GM12892 (cell line): ENCODE results near the gene COX4I2.
A peak's percentile ranks its signal among the peaks of the same experiment; 100 is the strongest.

ENCODE experiments used
- POLR2AphosphoS5 ChIP-seq: IDR thresholded peaks from 2 replicates; pipeline ENCODE4 v1.6.1; 2011; ENCODE audit warnings: low read depth, low read length, control low read depth
- TAF1 ChIP-seq: IDR thresholded peaks from 2 replicates; pipeline ENCODE4 v1.6.1; 2011; ENCODE audit warnings: low read depth, mild to moderate bottlenecking, control low read depth, low read length, borderline replicate concordance

GRCh38 chr20:31674895-31675827 is 37.4 kb downstream of the COX4I2 start:
- no peak for TF ChIP-seq TAF1
- peak; percentile 61; the same call in 1 of the 2 replicates for TF ChIP-seq POLR2AphosphoS5
